Nephron progenitor cell (in vitro differentiated cells): ENCODE results near the gene PLEKHB2.
"Not testable (repeated sequence)": the region's sequence is repeated elsewhere in the genome, so short reads cannot be mapped to it uniquely, and the experiment has no call there.

ENCODE experiments used
- DNase-seq: peaks from one replicate; pipeline ENCODE4 v3.0.0; 2021
- H3K27ac Mint-ChIP-seq: 2 replicates; pipeline ENCODE4 v1.8.0; 2021; ENCODE audit warnings: mild to moderate bottlenecking, moderate library complexity, mixed read lengths
- H3K27me3 Mint-ChIP-seq: 2 replicates; pipeline ENCODE4 v1.8.0; 2021; ENCODE audit warnings: mild to moderate bottlenecking, low read depth, mixed read lengths; ENCODE audit not compliant: poor library complexity
- H3K36me3 Mint-ChIP-seq: 2 replicates; pipeline ENCODE4 v1.8.0; 2021; ENCODE audit warnings: low read depth, mixed read lengths
- H3K4me1 Mint-ChIP-seq: 2 replicates; pipeline ENCODE4 v1.8.0; 2021; ENCODE audit warnings: mixed read lengths
- H3K4me3 Mint-ChIP-seq: 2 replicates; pipeline ENCODE4 v1.8.0; 2021; ENCODE audit warnings: mild to moderate bottlenecking, moderate library complexity, mixed read lengths
- H3K9me3 Mint-ChIP-seq: 2 replicates; pipeline ENCODE4 v1.8.0; 2021; ENCODE audit warnings: mild to moderate bottlenecking, moderate library complexity, mixed read lengths
- CTCF ChIP-seq: fragments of 200-600 bp; sonication (generic); IDR thresholded peaks from 2 replicates; pipeline ENCODE4 v1.5.0; 2021; ENCODE audit warnings: antibody characterized with exemption

The PLEKHB2 gene

GRCh38 chr2:131143803-131144202 is 38.7 kb downstream of the PLEKHB2 start:
- Mint-ChIP-seq H3K4me1 (peaks cover 6% of the 10 kb centered on the region), H3K4me3 (no peak overlapping the region), H3K27ac (no peak overlapping the region), H3K36me3 (peaks cover 48% of the 10 kb centered on the region), H3K27me3 (no peaks in the 10 kb centered on the region), H3K9me3 (no peaks in the 10 kb centered on the region)
- TF ChIP-seq CTCF = no peak
- no peak for DNase-seq

- TF ChIP-seq CTCF = no peak
- Mint-ChIP-seq H3K27me3 (no peaks in the 10 kb centered on the region), H3K9me3 (no peaks in the 10 kb centered on the region), H3K4me1 (peaks cover 9% of the 10 kb centered on the region), H3K4me3 (no peak overlapping the region), H3K36me3 (peaks cover 48% of the 10 kb centered on the region), H3K27ac (no peak overlapping the region)
- no peak for DNase-seq
Observed at GRCh38 chr2:131145040-131145439, 39.9 kb downstream of the PLEKHB2 start.

- DNase-seq = no peak
- peaks cover 9% of the 10 kb centered on the region for H3K4me1 Mint-ChIP-seq
- peaks cover 43% of the 10 kb centered on the region for H3K36me3 Mint-ChIP-seq
- no peak overlapping the region for H3K4me3 Mint-ChIP-seq
- no peak for TF ChIP-seq CTCF
- no peaks in the 10 kb centered on the region for H3K27me3 Mint-ChIP-seq
- no peaks in the 10 kb centered on the region for H3K9me3 Mint-ChIP-seq
- H3K27ac Mint-ChIP-seq = no peak overlapping the region
Observed at GRCh38 chr2:131146231-131146630, 41.1 kb downstream of the PLEKHB2 start.

- H3K4me1 Mint-ChIP-seq = peaks cover 9% of the 10 kb centered on the region
- H3K9me3 Mint-ChIP-seq = no peaks in the 10 kb centered on the region
- H3K36me3 Mint-ChIP-seq = peaks cover 42% of the 10 kb centered on the region
- TF ChIP-seq CTCF = no peak
- H3K4me3 Mint-ChIP-seq = no peak overlapping the region
- no peak for DNase-seq
- H3K27me3 Mint-ChIP-seq = no peaks in the 10 kb centered on the region
- no peak overlapping the region for H3K27ac Mint-ChIP-seq
Observed at GRCh38 chr2:131146749-131147148, 41.6 kb downstream of the PLEKHB2 start.

GRCh38 chr2:131148426-131148825 is 43.3 kb downstream of the PLEKHB2 start:
- Mint-ChIP-seq H3K4me1 (peaks cover 9% of the 10 kb centered on the region), H3K27me3 (no peaks in the 10 kb centered on the region), H3K27ac (peak overlapping the region; percentile 90), H3K36me3 (peaks cover 30% of the 10 kb centered on the region), H3K4me3 (no peak overlapping the region), H3K9me3 (no peaks in the 10 kb centered on the region)
- no peak for TF ChIP-seq CTCF
- no peak for DNase-seq

- not testable (repeated sequence) for H3K27ac Mint-ChIP-seq, H3K4me3 Mint-ChIP-seq, H3K4me1 Mint-ChIP-seq, H3K9me3 Mint-ChIP-seq, H3K27me3 Mint-ChIP-seq, DNase-seq
- peaks cover 23% of the 10 kb centered on the region for H3K36me3 Mint-ChIP-seq
Observed at GRCh38 chr2:131150109-131150508, 45.0 kb downstream of the PLEKHB2 start.
